NCI-H774 (cell line): ENCODE measurements around the gene CCP110.

Source experiments
- DNase-seq: peaks from one replicate; lab custom pipeline; 2025; lab: John Stamatoyannopoulos, UW

CCP110 gene

GRCh38 chr16:19555186-19555937 lies 31.6 kb downstream of the CCP110 start, which contains the start of gene VPS35L:
Gene VPS35L, plus strand, starts transcription at chr16:19555703. Its CDS starts 27 bp downstream, at chr16:19555730.
- DNase-seq, result peak; percentile 95

- no peak for DNase-seq
These were observed 32.4 kb downstream of the CCP110 start for GRCh38 chr16:19555938-19556771.

DNA sequence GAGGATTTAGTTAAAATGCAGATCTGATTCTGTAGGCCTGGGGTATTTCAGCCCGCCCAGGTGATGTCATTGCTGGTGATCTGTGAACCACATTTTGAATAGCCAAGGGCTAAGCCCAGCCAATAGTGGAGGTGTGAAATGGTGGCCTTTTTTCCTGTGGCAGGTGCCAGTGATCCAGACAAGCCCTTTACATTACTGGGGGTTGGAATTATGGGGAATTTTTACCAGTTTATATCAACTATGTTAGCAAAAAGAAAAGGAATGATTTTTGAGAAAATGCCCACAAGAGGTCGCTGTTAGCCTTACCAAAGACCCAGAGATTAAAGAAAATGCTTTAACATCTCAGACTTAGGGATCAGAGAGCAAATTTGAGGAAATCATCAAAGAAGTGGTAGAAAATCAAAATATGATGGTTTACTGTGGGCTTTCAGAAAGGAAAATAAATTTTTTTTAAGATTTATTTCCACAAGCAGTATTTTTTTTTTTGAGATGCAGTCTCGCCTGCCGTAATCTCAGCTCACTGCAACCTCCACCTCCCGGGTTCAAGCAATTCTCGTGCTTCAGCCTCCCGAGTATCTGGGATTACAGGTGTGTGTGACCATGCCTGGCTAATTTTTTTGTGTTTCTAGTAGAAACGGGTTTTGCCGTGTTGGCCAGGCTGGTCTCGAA lies 35.6 kb downstream of the CCP110 start:
- peak; percentile 24 for DNase-seq

DNA sequence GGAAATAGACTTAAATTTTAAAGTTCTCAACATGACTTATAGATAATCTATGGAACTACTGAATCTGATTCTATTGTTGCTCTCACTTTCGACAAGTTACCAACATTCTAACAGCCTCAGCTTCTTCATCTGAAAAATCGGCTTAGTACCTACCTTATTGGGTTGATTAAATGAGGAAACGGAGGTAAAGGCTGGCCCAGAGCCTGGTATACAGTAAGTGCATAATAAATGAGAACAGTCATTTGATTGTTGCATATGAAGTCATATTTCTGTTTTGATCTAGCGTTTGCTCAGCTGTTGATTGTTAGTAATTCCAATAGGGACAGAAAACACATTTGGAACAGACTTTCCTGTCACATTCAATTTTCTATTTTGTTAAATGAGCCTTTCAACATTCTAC lies 36.3 kb downstream of the CCP110 start:
- DNase-seq, result no peak

GRCh38 chr16:19563377-19563776 lies 39.6 kb downstream of the CCP110 start:
- DNase-seq, result no peak

DNA sequence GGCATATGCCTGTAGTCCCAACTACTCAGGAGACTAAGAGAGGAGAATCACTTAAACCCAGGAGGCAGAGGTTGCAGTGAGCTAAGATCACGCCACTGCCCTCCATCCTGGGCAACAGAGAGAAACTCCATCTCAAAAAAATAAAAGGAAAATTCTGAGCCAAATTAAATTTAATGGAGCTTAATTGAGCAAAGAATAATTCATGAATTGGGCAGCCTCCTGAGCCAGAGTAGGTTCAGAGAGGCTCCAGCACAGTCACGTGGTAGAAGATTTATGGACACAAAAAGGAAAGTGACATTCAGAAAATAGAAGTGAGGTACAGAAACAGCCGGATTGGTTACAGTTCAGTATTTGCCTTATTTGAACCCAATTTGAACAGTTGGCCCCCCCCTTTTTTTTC lies 42.6 kb downstream of the CCP110 start:
- no peak for DNase-seq

- DNase-seq, result no peak
These were observed 43.8 kb downstream of the CCP110 start for GRCh38 chr16:19567560-19567959.

GRCh38 chr16:19573997-19574396 lies 50.3 kb downstream of the CCP110 start:
- no peak for DNase-seq

GRCh38 chr16:19574615-19575014 lies 50.9 kb downstream of the CCP110 start:
- no peak for DNase-seq

DNA sequence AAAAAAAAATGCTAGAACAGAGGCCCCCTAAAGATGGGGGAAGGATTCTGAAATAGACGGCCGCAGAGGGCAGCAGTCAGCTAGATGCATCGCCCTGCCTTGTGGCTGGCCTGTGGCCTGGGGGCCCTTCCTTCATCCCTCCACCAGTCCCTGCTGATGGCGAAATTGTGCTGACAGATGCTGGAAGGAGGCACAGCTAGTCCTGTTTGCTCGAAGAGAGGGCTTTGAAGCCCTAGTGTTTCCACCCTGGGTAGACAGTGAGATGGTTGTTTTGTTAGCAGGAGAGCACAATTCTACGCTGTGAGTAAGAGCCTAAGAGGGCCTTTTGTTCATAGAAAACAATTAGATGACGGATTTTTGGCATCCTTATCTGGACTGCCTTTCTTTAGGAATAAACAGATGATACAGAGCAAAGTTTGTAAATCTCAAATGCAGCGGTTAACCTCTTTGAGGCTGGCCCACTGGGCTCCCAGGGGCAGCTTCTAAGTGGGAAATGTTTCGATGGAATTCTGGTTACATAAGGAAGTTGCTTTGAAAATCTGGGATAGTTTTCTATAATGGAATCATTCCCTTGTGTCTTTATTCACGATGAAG lies 54.7 kb downstream of the CCP110 start:
- DNase-seq, result no peak

- DNase-seq, result no peak
These were observed 58.5 kb downstream of the CCP110 start for GRCh38 chr16:19582050-19582831.

GRCh38 chr16:19583665-19584300 lies 60.0 kb downstream of the CCP110 start:
- no peak for DNase-seq

GRCh38 chr16:19588661-19589060 lies 64.9 kb downstream of the CCP110 start:
- no peak for DNase-seq

GRCh38 chr16:19589106-19589505 lies 65.4 kb downstream of the CCP110 start:
- no peak for DNase-seq

GRCh38 chr16:19589771-19590302 lies 66.1 kb downstream of the CCP110 start:
- DNase-seq, result no peak

DNA sequence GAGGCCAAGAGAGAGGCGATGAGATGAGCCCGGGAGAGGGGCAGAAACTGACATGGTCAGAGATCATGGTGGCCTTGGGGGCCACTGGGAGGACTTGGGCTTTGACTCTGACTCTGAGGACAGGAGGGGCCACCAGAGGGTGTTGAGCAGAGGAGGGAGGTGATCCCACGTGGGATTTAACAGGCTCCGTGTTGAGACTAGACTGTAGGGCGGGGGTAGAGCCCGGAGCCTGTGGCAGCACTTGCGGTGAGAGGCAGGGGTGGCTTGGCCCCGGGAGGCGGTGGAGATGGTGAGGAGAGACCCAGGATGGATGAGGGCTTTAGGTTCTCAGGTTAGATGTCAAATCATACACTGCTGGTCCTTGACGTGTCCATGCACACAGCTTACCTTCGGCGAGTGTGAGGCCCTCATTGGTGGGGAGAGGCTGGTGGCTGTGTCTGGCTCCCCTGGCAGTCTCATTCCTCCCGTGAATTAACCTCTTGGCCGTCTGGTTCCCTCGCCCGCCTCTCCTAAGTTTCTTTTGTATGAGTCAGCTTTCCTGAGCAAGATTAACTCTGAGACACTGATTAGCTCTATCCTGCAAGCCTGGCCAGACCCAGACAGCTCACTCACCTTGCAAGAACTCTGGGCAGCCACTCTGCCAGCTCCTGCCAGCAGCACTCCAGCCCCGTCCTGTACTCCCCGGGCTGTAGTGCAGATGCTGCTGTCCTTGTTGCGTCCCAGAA lies 71.5 kb downstream of the CCP110 start:
- DNase-seq, result no peak

GRCh38 chr16:19598805-19599510 lies 75.2 kb downstream of the CCP110 start:
- no peak for DNase-seq

DNA sequence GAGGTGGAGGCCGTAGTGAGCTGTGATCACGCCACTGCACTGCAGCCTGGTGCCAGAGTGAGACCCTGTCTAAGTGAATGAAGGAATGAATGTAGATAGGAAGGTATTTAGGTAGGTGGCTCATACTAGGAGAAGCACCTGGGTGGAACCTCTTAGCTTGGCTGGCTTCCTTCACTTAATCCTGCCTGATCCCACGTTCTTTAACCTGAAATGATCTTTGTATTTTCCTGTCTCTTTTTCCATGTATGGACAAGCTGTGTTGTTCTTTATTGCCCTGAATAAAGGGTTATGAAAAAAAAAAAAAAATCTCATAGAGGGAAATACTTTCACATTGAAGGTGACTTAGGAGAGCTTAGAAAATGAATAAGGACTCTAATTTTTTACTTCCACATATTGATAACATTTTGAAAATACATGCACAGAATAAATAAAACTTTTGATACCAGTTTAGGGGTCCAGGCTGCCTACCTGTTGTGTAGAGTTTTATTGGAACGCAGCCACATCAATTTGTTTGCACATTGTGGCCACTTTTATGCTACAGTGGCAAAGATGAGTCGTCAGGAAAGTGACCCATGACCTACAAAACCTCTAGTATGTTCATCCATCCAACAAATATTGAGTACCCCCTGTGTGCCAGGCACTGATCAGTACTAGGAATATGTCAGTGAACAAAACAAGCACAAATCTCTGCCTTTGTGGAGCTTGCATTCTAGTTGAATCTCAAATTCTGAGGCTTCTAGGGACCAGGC lies 76.4 kb downstream of the CCP110 start:
- DNase-seq, result no peak
